ENCODE data around the gene SSX2IP.
A peak's percentile ranks its signal among the peaks of the same experiment; 100 is the strongest.

GRCh38 chr1:84724128-84724860, 34.0 kb upstream of the SSX2IP start:
- TF ChIP-seq CTCF (IDR thresholded peaks at IDR 0.05) (peak; percentile 7 to 30 (median 18)), POLR2AphosphoS5 (IDR thresholded peaks at IDR 0.05) (no peak)

All from esophagus muscularis mucosa (tissue), 3 donors.